ENCODE data around the gene IL31RA. TPM values are rescaled to one million over a fixed set of nuclear protein-coding genes. Genes with fewer than 3 reads are reported as not detected.

IL31RA gene
- total and polyA plus RNA-seq, 7 donors = 0.04 to 2.0 (median 0.20) TPM; not detected in 2

Other genes with a start within 250 kb of the IL31RA start
- gene SLC38A9, start 139.0 kb upstream of the IL31RA start, total RNA-seq = 1 to 10 TPM; 4.8 to 7.2 (median 6.8) TPM
- gene SLC38A9, start 139.0 kb upstream of the IL31RA start, polyA plus RNA-seq = 1 to 10 TPM; 4.3 to 7.1 (median 5.5) TPM
- under 1 TPM in 1 of 4 donors, not detected in 3; 0.18 TPM for gene DDX4, start 113.3 kb upstream of the IL31RA start, total RNA-seq
- gene DDX4, start 113.3 kb upstream of the IL31RA start, polyA plus RNA-seq = under 1 TPM in 1 of 3 donors, not detected in 2; 0.03 TPM
- gene IL6ST, start 143.6 kb downstream of the IL31RA start, total RNA-seq = 100 to 1,000 TPM; 118 to 255 (median 162) TPM
- 100 to 1,000 TPM in 1 of 3 donors, 10 to 100 TPM in 2; 38.6 to 145 (median 42.7) TPM for gene IL6ST, start 143.6 kb downstream of the IL31RA start, polyA plus RNA-seq